ENCODE data around the gene GBE1. TPM values are rescaled to one million over a fixed set of nuclear protein-coding genes. Genes with fewer than 3 reads are reported as not detected.

GBE1 gene
- total RNA-seq, 1 donor from 2014 or later = 24.6 TPM

GRCh38 chr3:81565041-81565440, 196.4 kb downstream of the GBE1 start:
- H3K27ac Mint-ChIP-seq = no peak overlapping the region

GRCh38 chr3:81558106-81558505, 203.3 kb downstream of the GBE1 start:
- intact Hi-C loops (cut with micrococcal nuclease) = no loop called here

More at GRCh38 chr3:81565041-81565440, 196.4 kb downstream of the GBE1 start:
- intact Hi-C loops (cut with micrococcal nuclease) = no loop called here
- no peaks in the 10 kb centered on the region for H3K4me1 Mint-ChIP-seq (ENCODE audit: low read depth)
- H3K4me3 Mint-ChIP-seq = no peak overlapping the region
- DNase-seq (ENCODE audit: low spot score) = no peak
- H3K27me3 Mint-ChIP-seq (ENCODE audit: insufficient read depth) = no peaks in the 10 kb centered on the region
- no peaks in the 10 kb centered on the region for H3K9me3 Mint-ChIP-seq
- no peaks in the 10 kb centered on the region for H3K36me3 Mint-ChIP-seq (ENCODE audit: low read depth)

GRCh38 chr3:81554801-81555200, 206.6 kb downstream of the GBE1 start:
- DNase-seq (ENCODE audit: low spot score) = no peak
- no peaks in the 10 kb centered on the region for H3K27me3 Mint-ChIP-seq (ENCODE audit: insufficient read depth)
- H3K27ac Mint-ChIP-seq = no peak overlapping the region
- no peak overlapping the region for H3K4me3 Mint-ChIP-seq
- intact Hi-C loops (cut with micrococcal nuclease) = no loop called here
- peaks cover 2% of the 10 kb centered on the region for H3K36me3 Mint-ChIP-seq (ENCODE audit: low read depth)
- peaks cover 11% of the 10 kb centered on the region for H3K9me3 Mint-ChIP-seq
- H3K4me1 Mint-ChIP-seq (ENCODE audit: low read depth) = no peaks in the 10 kb centered on the region

More at GRCh38 chr3:81558106-81558505, 203.3 kb downstream of the GBE1 start:
- Mint-ChIP-seq H3K27ac (no peak overlapping the region), H3K27me3 (ENCODE audit: insufficient read depth) (no peaks in the 10 kb centered on the region), H3K4me3 (no peak overlapping the region), H3K9me3 (no peaks in the 10 kb centered on the region), H3K4me1 (ENCODE audit: low read depth) (no peaks in the 10 kb centered on the region), H3K36me3 (ENCODE audit: low read depth) (no peaks in the 10 kb centered on the region)
- DNase-seq (ENCODE audit: low spot score) = no peak

- Mint-ChIP-seq H3K9me3 (peaks cover 11% of the 10 kb centered on the region), H3K27me3 (ENCODE audit: insufficient read depth) (no peaks in the 10 kb centered on the region), H3K27ac (no peak overlapping the region), H3K4me1 (ENCODE audit: low read depth) (no peaks in the 10 kb centered on the region), H3K36me3 (ENCODE audit: low read depth) (peaks cover 2% of the 10 kb centered on the region), H3K4me3 (no peak overlapping the region)
- intact Hi-C loops (cut with micrococcal nuclease) = no loop called here
- no peak for DNase-seq (ENCODE audit: low spot score)
These were observed 207.1 kb downstream of the GBE1 start for GRCh38 chr3:81554388-81554787.

GRCh38 chr3:81550415-81550814, 211.0 kb downstream of the GBE1 start:
- Mint-ChIP-seq H3K36me3 (ENCODE audit: low read depth) (peaks cover 5% of the 10 kb centered on the region), H3K9me3 (peaks cover 17% of the 10 kb centered on the region)

GRCh38 chr3:81549831-81550230, 211.6 kb downstream of the GBE1 start:
- Mint-ChIP-seq H3K9me3 (peaks cover 17% of the 10 kb centered on the region), H3K4me3 (no peak overlapping the region), H3K36me3 (ENCODE audit: low read depth) (peaks cover 5% of the 10 kb centered on the region), H3K27ac (no peak overlapping the region), H3K4me1 (ENCODE audit: low read depth) (no peaks in the 10 kb centered on the region), H3K27me3 (ENCODE audit: insufficient read depth) (no peaks in the 10 kb centered on the region)
- DNase-seq (ENCODE audit: low spot score) = no peak
- intact Hi-C loops (cut with micrococcal nuclease) = no loop called here

More at GRCh38 chr3:81550415-81550814, 211.0 kb downstream of the GBE1 start:
- no peaks in the 10 kb centered on the region for H3K4me1 Mint-ChIP-seq (ENCODE audit: low read depth)
- no peak overlapping the region for H3K4me3 Mint-ChIP-seq
- no peak overlapping the region for H3K27ac Mint-ChIP-seq
- H3K27me3 Mint-ChIP-seq (ENCODE audit: insufficient read depth) = no peaks in the 10 kb centered on the region
- intact Hi-C loops (cut with micrococcal nuclease) = no loop called here
- DNase-seq (ENCODE audit: low spot score) = no peak

- H3K36me3 Mint-ChIP-seq (ENCODE audit: low read depth) = peaks cover 5% of the 10 kb centered on the region
- intact Hi-C loops (cut with micrococcal nuclease) = no loop called here
- no peak overlapping the region for H3K27ac Mint-ChIP-seq
- DNase-seq (ENCODE audit: low spot score) = no peak
- no peaks in the 10 kb centered on the region for H3K4me1 Mint-ChIP-seq (ENCODE audit: low read depth)
- peaks cover 17% of the 10 kb centered on the region for H3K9me3 Mint-ChIP-seq
- H3K4me3 Mint-ChIP-seq = no peak overlapping the region
- H3K27me3 Mint-ChIP-seq (ENCODE audit: insufficient read depth) = no peaks in the 10 kb centered on the region
These were observed 212.1 kb downstream of the GBE1 start for GRCh38 chr3:81549388-81549787.

GRCh38 chr3:81545572-81545971, 215.9 kb downstream of the GBE1 start:
- Mint-ChIP-seq H3K27ac (no peak overlapping the region), H3K27me3 (ENCODE audit: insufficient read depth) (no peaks in the 10 kb centered on the region), H3K4me3 (no peak overlapping the region), H3K9me3 (peaks cover 12% of the 10 kb centered on the region), H3K36me3 (ENCODE audit: low read depth) (peaks cover 4% of the 10 kb centered on the region), H3K4me1 (ENCODE audit: low read depth) (no peaks in the 10 kb centered on the region)
- intact Hi-C loops (cut with micrococcal nuclease) = no loop called here
- DNase-seq (ENCODE audit: low spot score) = no peak

GRCh38 chr3:81544385-81544784, 217.1 kb downstream of the GBE1 start:
- intact Hi-C loops (cut with micrococcal nuclease) = no loop called here
- no peak for DNase-seq (ENCODE audit: low spot score)
- no peak overlapping the region for H3K27ac Mint-ChIP-seq
- no peaks in the 10 kb centered on the region for H3K4me1 Mint-ChIP-seq (ENCODE audit: low read depth)
- peaks cover 3% of the 10 kb centered on the region for H3K36me3 Mint-ChIP-seq (ENCODE audit: low read depth)
- H3K27me3 Mint-ChIP-seq (ENCODE audit: insufficient read depth) = no peaks in the 10 kb centered on the region
- no peak overlapping the region for H3K4me3 Mint-ChIP-seq
- peaks cover 6% of the 10 kb centered on the region for H3K9me3 Mint-ChIP-seq

GRCh38 chr3:81540787-81541186, 220.7 kb downstream of the GBE1 start:
- intact Hi-C loops (cut with micrococcal nuclease) = no loop called here
- H3K27ac Mint-ChIP-seq = no peak overlapping the region
- no peaks in the 10 kb centered on the region for H3K27me3 Mint-ChIP-seq (ENCODE audit: insufficient read depth)
- no peak overlapping the region for H3K4me3 Mint-ChIP-seq
- H3K36me3 Mint-ChIP-seq (ENCODE audit: low read depth) = no peaks in the 10 kb centered on the region
- no peaks in the 10 kb centered on the region for H3K4me1 Mint-ChIP-seq (ENCODE audit: low read depth)
- no peaks in the 10 kb centered on the region for H3K9me3 Mint-ChIP-seq
- no peak for DNase-seq (ENCODE audit: low spot score)

- Mint-ChIP-seq H3K27me3 (ENCODE audit: insufficient read depth) (no peaks in the 10 kb centered on the region), H3K9me3 (peaks cover 6% of the 10 kb centered on the region), H3K4me1 (ENCODE audit: low read depth) (no peaks in the 10 kb centered on the region), H3K27ac (no peak overlapping the region), H3K4me3 (no peak overlapping the region), H3K36me3 (ENCODE audit: low read depth) (peaks cover 21% of the 10 kb centered on the region)
- intact Hi-C loops (cut with micrococcal nuclease) = no loop called here
- DNase-seq (ENCODE audit: low spot score) = no peak
These were observed 229.6 kb downstream of the GBE1 start for GRCh38 chr3:81531846-81532245.

GRCh38 chr3:81531263-81531662, 230.2 kb downstream of the GBE1 start:
- Mint-ChIP-seq H3K27ac (no peak overlapping the region), H3K4me3 (no peak overlapping the region), H3K9me3 (peaks cover 6% of the 10 kb centered on the region), H3K36me3 (ENCODE audit: low read depth) (peaks cover 21% of the 10 kb centered on the region), H3K4me1 (ENCODE audit: low read depth) (no peaks in the 10 kb centered on the region), H3K27me3 (ENCODE audit: insufficient read depth) (no peaks in the 10 kb centered on the region)
- no peak for DNase-seq (ENCODE audit: low spot score)
- intact Hi-C loops (cut with micrococcal nuclease) = no loop called here

GRCh38 chr3:81530180-81530939, 231.1 kb downstream of the GBE1 start:
- DNase-seq (ENCODE audit: low spot score) = no peak
- intact Hi-C loops (cut with micrococcal nuclease) = no loop called here
- peaks cover 22% of the 10 kb centered on the region for H3K36me3 Mint-ChIP-seq (ENCODE audit: low read depth)
- peaks cover 6% of the 10 kb centered on the region for H3K9me3 Mint-ChIP-seq
- H3K27ac Mint-ChIP-seq = no peak overlapping the region
- H3K4me3 Mint-ChIP-seq = no peak overlapping the region
- no peaks in the 10 kb centered on the region for H3K4me1 Mint-ChIP-seq (ENCODE audit: low read depth)
- no peaks in the 10 kb centered on the region for H3K27me3 Mint-ChIP-seq (ENCODE audit: insufficient read depth)

GRCh38 chr3:81521855-81522254, 239.6 kb downstream of the GBE1 start:
- intact Hi-C loops (cut with micrococcal nuclease) = no loop called here
- H3K27me3 Mint-ChIP-seq (ENCODE audit: insufficient read depth) = no peaks in the 10 kb centered on the region
- no peak overlapping the region for H3K27ac Mint-ChIP-seq
- peaks cover 1% of the 10 kb centered on the region for H3K36me3 Mint-ChIP-seq (ENCODE audit: low read depth)
- no peaks in the 10 kb centered on the region for H3K9me3 Mint-ChIP-seq
- no peak overlapping the region for H3K4me3 Mint-ChIP-seq
- H3K4me1 Mint-ChIP-seq (ENCODE audit: low read depth) = no peaks in the 10 kb centered on the region
- no peak for DNase-seq (ENCODE audit: low spot score)

Measured in activated T-helper 1 cell treated with anti-CD3 and anti-CD28 coated beads, Interleukin-12 subunit alpha, Interleukin-12 subunit beta, Interleukin-2, Interleukin-4 antibody, amounts not matched to agents 30 ng/mL and 10 ng/mL and 1 ng/mL, durations not matched to agents 14 hours and 24 hours and 36 hours (primary cell).